K562 (cell line): ENCODE data around the gene TARBP1. TPM values are rescaled to one million over a fixed set of nuclear protein-coding genes. Genes with fewer than 3 reads are reported as not detected.

Experiments used
- ATAC-seq: fragments of 200-7000 bp; cut with Tn5 transposase; 3 replicates; pipeline ENCODE4 v1.9.1; 2020; ENCODE audit warnings: moderate library complexity
- BruUV-seq: library from RNA; stranded (reverse); fragments of 400-500 nt; replicated peaks from 2 replicates; lab custom pipeline; 2021; lab: Mats Ljungman, UMichigan
- CTCF ChIA-PET: fragments of 300-600 bp; formaldehyde crosslinking; extraction: SDS; loops from one replicate; lab custom pipeline; 2021; ENCODE audit warnings: low intra/inter-chr PET ratio; lab: Yijun Ruan, JAX
- POLR2A ChIA-PET: fragments of 300-600, 350-650 bp; sonication (Branson Sonifier 250); formaldehyde crosslinking; extraction: SDS; loops from one replicate; lab custom pipeline; 2021; ENCODE audit warnings: antibody characterized with exemption, inconsistent platforms; lab: Yijun Ruan, JAX
- DNase-seq, 4 experiments: peaks; one replicate each; pipeline versions ENCODE4 v3.0.0 to v3.0.0-alpha.2; 2011 to 2018; ENCODE audit warnings: low spot score in 3 of 4, mixed read lengths in 3 of 4; ENCODE audit errors: extremely low read depth in 1 of 4
- FAIRE-seq: peaks from 2 replicates; lab custom pipeline; 2011; peaks lifted over from hg19 to GRCh38; lab: Jason Lieb, UNC
- H2AFZ ChIP-seq: 2 replicates; pipeline ENCODE4 v1.6.0; 2011; ENCODE audit warnings: low read depth, low read length, control low read depth, inconsistent platforms
- H3K27ac ChIP-seq: fragments of 200-600 bp; 3 replicates; pipeline ENCODE4 v1.8.0; 2011; ENCODE audit warnings: low read depth, mild to moderate bottlenecking, control low read depth, inconsistent platforms, low read length, moderate library complexity, mixed read lengths; ENCODE audit errors: extremely low read depth
- H3K27me3 ChIP-seq, 2 experiments: fragments of 300-600 bp in 1 of 2; 2 replicates in 1 of 2; 3 replicates in 1 of 2; pipeline versions ENCODE4 v1.6.0 to v1.8.0; 2011; ENCODE audit warnings: inconsistent platforms in 2 of 2, low read length in 2 of 2, mild to moderate bottlenecking in 1 of 2, mixed read lengths in 1 of 2, moderate library complexity in 1 of 2; ENCODE audit not compliant: control insufficient read depth in 2 of 2, insufficient read depth in 2 of 2
- H3K36me3 ChIP-seq: fragments of 300-600 bp; 3 replicates; pipeline ENCODE4 v1.8.0; 2011; ENCODE audit warnings: mild to moderate bottlenecking, low read length, inconsistent platforms; ENCODE audit not compliant: control insufficient read depth, insufficient read depth
- H3K4me1 ChIP-seq, 2 experiments: fragments of 200-600 bp in 1 of 2; replicated peaks in 1 of 2; 2 replicates in 1 of 2; 3 replicates in 1 of 2; pipeline versions ENCODE4 v1.5.1 to v1.8.0; 2011; ENCODE audit warnings: inconsistent platforms in 2 of 2, low read length in 2 of 2, mild to moderate bottlenecking in 1 of 2, mixed read lengths in 1 of 2, moderate library complexity in 1 of 2; ENCODE audit not compliant: control insufficient read depth in 2 of 2, insufficient read depth in 2 of 2
- H3K4me2 ChIP-seq: 2 replicates; pipeline ENCODE4 v1.6.1; 2011; ENCODE audit warnings: low read length, control low read depth, inconsistent platforms, mixed read lengths; ENCODE audit not compliant: insufficient read depth
- H3K4me3 ChIP-seq: fragments of 200-600 bp; sonication (generic), shearing (Covaris generic); 2 replicates; pipeline ENCODE4 v1.5.1; 2016; ENCODE audit warnings: control low read depth, inconsistent platforms
- H3K79me2 ChIP-seq: fragments of 200-600 bp; 3 replicates; pipeline ENCODE4 v1.8.0; 2011; ENCODE audit warnings: low read length, inconsistent platforms; ENCODE audit not compliant: control insufficient read depth, insufficient read depth
- H3K9ac ChIP-seq, 2 experiments: 2 replicates each; pipeline versions ENCODE4 v1.6.0 to v1.6.1; 2011; ENCODE audit warnings: low read depth in 2 of 2, low read length in 2 of 2, control low read depth in 1 of 2, inconsistent platforms in 1 of 2, mild to moderate bottlenecking in 1 of 2, mixed read lengths in 1 of 2; ENCODE audit not compliant: insufficient read depth in 1 of 2
- H3K9me1 ChIP-seq: one replicate; pipeline ENCODE4 v1.6.0; 2011; ENCODE audit warnings: inconsistent platforms, mild to moderate bottlenecking, low read length, moderate library complexity; ENCODE audit not compliant: control insufficient read depth, insufficient read depth
- H3K9me3 ChIP-seq: replicated peaks from 2 replicates; pipeline ENCODE4 v1.5.1; 2011; ENCODE audit warnings: low read depth, low read length, inconsistent platforms; ENCODE audit not compliant: control insufficient read depth, insufficient read depth
- H4K20me1 ChIP-seq: replicated peaks from 2 replicates; pipeline ENCODE4 v1.6.1; 2011; ENCODE audit warnings: low read length, inconsistent platforms, mixed read lengths; ENCODE audit not compliant: control insufficient read depth, insufficient read depth
- ARID1B ChIP-seq: fragments of 450-650 bp; IDR thresholded peaks from 2 replicates; pipeline ENCODE4 v1.6.1; 2016; ENCODE audit warnings: antibody characterized with exemption, mild to moderate bottlenecking, inconsistent platforms
- CBFA2T2 ChIP-seq: fragments of 450-650 bp; conservative IDR thresholded peaks from 2 replicates; pipeline ENCODE4 v1.6.1; 2017; ENCODE audit warnings: mild to moderate bottlenecking
- CBFA2T3 ChIP-seq: fragments of 450-650 bp; IDR thresholded peaks from 2 replicates; pipeline ENCODE4 v1.6.1; 2017
- DPF2 ChIP-seq: fragments of 450-650 bp; IDR thresholded peaks from 2 replicates; pipeline ENCODE4 v1.6.1; 2016
- EHMT2 ChIP-seq: fragments of 450-650 bp; IDR thresholded peaks from 2 replicates; pipeline ENCODE4 v1.6.1; 2018; ENCODE audit warnings: antibody characterized with exemption
- KDM1A ChIP-seq, 2 experiments: fragments of 450-650 bp; IDR thresholded peaks; 2 replicates each; pipeline ENCODE4 v1.6.1; 2016; ENCODE audit warnings: mild to moderate bottlenecking in 2 of 2
- KLF13 ChIP-seq: fragments of 450-650 bp; IDR thresholded peaks from 2 replicates; pipeline ENCODE4 v1.6.1; 2016; ENCODE audit warnings: missing genetic modification characterization, low read depth, mild to moderate bottlenecking, missing compliant biosample characterization, moderate library complexity, borderline replicate concordance
- LCOR ChIP-seq: sonication (generic); formaldehyde crosslinking; IDR thresholded peaks from 2 replicates; pipeline ENCODE4 v1.8.0; 2022; ENCODE audit warnings: mild to moderate bottlenecking, missing genetic modification reagents
- RAD21 ChIP-seq, 2 experiments: fragments of 250-450 bp in 1 of 2; fragments of 450-650 bp in 1 of 2; sonication (Bioruptor Pico) in 1 of 2; formaldehyde crosslinking in 1 of 2; IDR thresholded peaks in 1 of 2; conservative IDR thresholded peaks in 1 of 2; 2 replicates each; pipeline versions ENCODE4 v1.4.0 to v1.8.0; 2020 to 2022; ENCODE audit warnings: mild to moderate bottlenecking in 2 of 2, moderate library complexity in 1 of 2
- RCOR1 ChIP-seq, 2 experiments: IDR thresholded peaks; 2 replicates each; pipeline ENCODE4 v1.6.1; 2012; ENCODE audit warnings: low read depth in 2 of 2, low read length in 2 of 2, borderline replicate concordance in 1 of 2, improper control_type of control experiment in 1 of 2
- SRF ChIP-seq, 2 experiments: fragments of 250-450, 450-650 bp in 1 of 2; sonication (Bioruptor Pico) in 1 of 2; sonication (generic) in 1 of 2; formaldehyde crosslinking; IDR thresholded peaks; 2 replicates each; pipeline versions ENCODE4 v1.5.0 to v1.5.1; 2020 to 2022; ENCODE audit warnings: mild to moderate bottlenecking in 1 of 2, missing genetic modification reagents in 1 of 2
- TAL1 ChIP-seq: fragments of 450-650 bp; IDR thresholded peaks from 2 replicates; pipeline ENCODE4 v1.6.1; 2016; ENCODE audit warnings: mild to moderate bottlenecking
- TCF3 ChIP-seq: sonication (generic); formaldehyde crosslinking; IDR thresholded peaks from 2 replicates; pipeline ENCODE4 v1.4.0; 2020; ENCODE audit warnings: mild to moderate bottlenecking, missing genetic modification reagents
- TEAD4 ChIP-seq, 2 experiments: sonication (generic) in 1 of 2; formaldehyde crosslinking in 1 of 2; IDR thresholded peaks; 2 replicates each; pipeline versions ENCODE4 v1.6.1 to v1.8.0; 2012 to 2022; ENCODE audit warnings: borderline replicate concordance in 1 of 2, inconsistent platforms in 1 of 2, low read length in 1 of 2, mild to moderate bottlenecking in 1 of 2, missing genetic modification reagents in 1 of 2
- ZEB2 ChIP-seq: fragments of 450-650 bp; IDR thresholded peaks from 2 replicates; pipeline ENCODE4 v1.6.1; 2016
- ZKSCAN8 ChIP-seq: fragments of 200-800 bp; sonication (Bioruptor generic); IDR thresholded peaks from 2 replicates; pipeline ENCODE4 v1.6.1; 2016; ENCODE audit warnings: missing genetic modification characterization, missing compliant biosample characterization
- WGBS: fragments of 100-300 bp; shearing (Covaris generic); methylation state at CpG from one replicate; pipeline ENCODE4 v1.1.6; 2016; ENCODE audit warnings: low coverage, mixed read lengths; ENCODE audit not compliant: insufficient coverage; ENCODE audit errors: missing lambda C conversion rate; 5-methylcytosine and 5-hydroxymethylcytosine counted together
- in situ Hi-C: fragments of 300-500 bp; cut with MboI; formaldehyde crosslinking; loops from 4 replicates; pipeline ENCODE4 v1.15.0; 2018; ENCODE audit warnings: inconsistent platforms, mixed read lengths
- intact Hi-C: fragments of 100-400 bp; cut with micrococcal nuclease; formaldehyde crosslinking; loops from 2 replicates; pipeline ENCODE4 v1.14.2; 2022
- polyA plus RNA-seq, 8 experiments: library from polyadenylated mRNA; depleted of rRNA in 4 of 8; stranded (reverse) in 5 of 8; unstranded in 3 of 8; fragments of >200 nt; fragmentation: Nextera tagmentation in 2 of 8; fragmentation: Illumina TruSeq in 1 of 8; extraction: Ambion mirVana in 2 of 8; extraction: Trizol in 1 of 8; gene quantifications; 2 replicates each; pipeline versions ENCODE4 v1.2.1 to v1.2.3, GENCODE V29; 2011 to 2014; ENCODE audit warnings: inconsistent platforms in 1 of 8, missing spikeins in 1 of 8
- total RNA-seq, 7 experiments: library from RNA; depleted of rRNA in 6 of 7; stranded (reverse); fragments of >200 nt in 6 of 7; fragmentation: Illumina TruSeq in 2 of 7; extraction: Trizol in 2 of 7; gene quantifications; 2 replicates each; pipeline versions ENCODE4 v1.2.1 to v1.2.3, GENCODE V29; 2011 to 2021; ENCODE audit warnings: low replicate concordance in 1 of 7
- TF ChIP-seq, protein P1 (sequence below): IDR thresholded peaks from 2 replicates; pipeline ENCODE4 v1.6.1; 2016; ENCODE audit warnings: missing genetic modification characterization, missing compliant biosample characterization
- TF ChIP-seq, protein P2 (sequence below): fragments of 450-650 bp; IDR thresholded peaks from 2 replicates; pipeline ENCODE4 v1.7.1; 2018; ENCODE audit warnings: mild to moderate bottlenecking, low read depth; ENCODE audit not compliant: partially characterized antibody

TARBP1 gene
- total and polyA plus RNA-seq, 9 of the 15 experiments (the other 6 are each of a cell fraction or from before 2014, with no cell fraction given): 8.8 to 48.0 (median 22.9) TPM

DNA sequence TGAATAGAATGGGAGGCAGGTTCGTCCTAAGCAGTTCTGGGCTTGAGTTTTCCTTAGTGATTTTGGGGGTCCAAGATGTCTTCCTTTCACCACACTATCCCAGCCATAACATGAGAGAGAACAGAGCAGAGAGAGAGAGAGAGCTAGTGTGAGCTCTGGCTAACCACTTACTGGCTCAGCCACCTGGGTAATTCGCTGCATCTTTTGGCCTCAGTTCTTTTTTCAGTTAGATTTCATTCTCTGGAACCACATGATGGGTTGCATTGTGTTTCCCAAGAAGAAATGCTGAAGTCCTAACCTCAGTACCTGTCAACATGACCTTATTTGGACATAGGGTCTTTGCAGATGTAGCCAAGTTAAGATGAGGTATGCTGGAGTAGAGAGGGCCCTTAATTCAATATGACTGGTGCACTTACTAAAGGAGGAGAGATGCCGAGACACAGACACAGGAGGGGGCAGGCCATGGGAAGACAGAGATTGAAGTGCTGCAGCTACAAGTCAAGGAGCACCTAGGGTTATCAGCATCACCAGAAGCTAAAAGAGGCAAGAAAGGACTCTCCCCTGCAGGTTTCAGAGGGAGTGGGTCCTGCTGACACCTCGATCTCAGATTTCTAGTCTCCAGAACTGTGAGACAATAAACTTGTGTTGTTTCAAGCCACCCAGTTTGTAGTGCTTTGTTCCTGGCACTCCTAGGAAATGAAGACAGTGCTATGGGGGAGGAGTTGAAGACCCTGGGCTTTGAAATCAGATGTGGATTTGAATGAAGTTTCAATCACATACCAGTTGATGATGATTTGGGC is 26.2 kb upstream of the TARBP1 start:
- no peak overlapping the region for H2AFZ ChIP-seq
- H3K4me1 ChIP-seq: peaks cover 0 to 21% of the 10 kb centered on the region in 2 experiments; a peak in 3 of 5 replicates
- DNase-seq (peak in 1 of 4 experiments; percentile 53), ATAC-seq (peak; percentile 53), FAIRE-seq (no peak)
- no peaks in the 10 kb centered on the region for H3K79me2 ChIP-seq
- no peaks in the 10 kb centered on the region for H4K20me1 ChIP-seq
- no peak overlapping the region for H3K9ac ChIP-seq
- WGBS: 24% methylated on average over 4 of the region's 4 CpGs
- no peaks in the 10 kb centered on the region for H3K36me3 ChIP-seq
- TF ChIP-seq, protein P1, sequence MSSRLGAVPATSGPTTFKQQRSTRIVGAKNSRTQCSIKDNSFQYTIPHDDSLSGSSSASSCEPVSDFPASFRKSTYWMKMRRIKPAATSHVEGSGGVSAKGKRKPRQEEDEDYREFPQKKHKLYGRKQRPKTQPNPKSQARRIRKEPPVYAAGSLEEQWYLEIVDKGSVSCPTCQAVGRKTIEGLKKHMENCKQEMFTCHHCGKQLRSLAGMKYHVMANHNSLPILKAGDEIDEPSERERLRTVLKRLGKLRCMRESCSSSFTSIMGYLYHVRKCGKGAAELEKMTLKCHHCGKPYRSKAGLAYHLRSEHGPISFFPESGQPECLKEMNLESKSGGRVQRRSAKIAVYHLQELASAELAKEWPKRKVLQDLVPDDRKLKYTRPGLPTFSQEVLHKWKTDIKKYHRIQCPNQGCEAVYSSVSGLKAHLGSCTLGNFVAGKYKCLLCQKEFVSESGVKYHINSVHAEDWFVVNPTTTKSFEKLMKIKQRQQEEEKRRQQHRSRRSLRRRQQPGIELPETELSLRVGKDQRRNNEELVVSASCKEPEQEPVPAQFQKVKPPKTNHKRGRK (tag): no peak
- TF ChIP-seq TAL1 (peak; percentile 44; the same call in 1 of the 2 replicates), ZEB2 (peak; percentile 35; the same call in 1 of the 2 replicates), CBFA2T2 (peak; percentile 50), LCOR (CRISPR knock-in tag) (no peak), TEAD4 (IDR thresholded peaks at IDR 0.05; ENCODE audit: low read length) (0 out of 2 replicates have a peak, but pooled peaks have one; percentile 19), TEAD4 (CRISPR knock-in tag; IDR thresholded peaks at IDR 0.05; ENCODE audit: borderline replicate concordance) (no peak), DPF2 (0 out of 2 replicates have a peak, but pooled peaks have one; percentile 22), ZKSCAN8 (CRISPR knock-in tag) (no peak), KLF13 (tag) (no peak), RCOR1 (IDR thresholded peaks at IDR 0.05; ENCODE audit: borderline replicate concordance in 1 of 2, low read depth in 2 of 2, low read length in 2 of 2) (0 out of 4 replicates have a peak, but pooled peaks of 1 of the 2 experiments have one; percentile 56), SRF (CRISPR knock-in tag; IDR thresholded peaks at IDR 0.05) (peak in 1 of 2 experiments; percentile 76; a peak in 1 of 4 replicates), TCF3 (0 out of 2 replicates have a peak, but pooled peaks have one; percentile 32), ARID1B (peak; percentile 52), KDM1A (IDR thresholded peaks at IDR 0.05) (peak; percentile 42; a peak in 2 of 4 replicates), CBFA2T3 (peak; percentile 67), EHMT2 (0 out of 2 replicates have a peak, but pooled peaks have one; percentile 45), RAD21 (CRISPR knock-in tag; conservative IDR thresholded peaks at IDR 0.05 in 1 of 2, IDR thresholded peaks at IDR 0.05 in 1 of 2) (0 out of 4 replicates have a peak, but pooled peaks of 1 of the 2 experiments have one; percentile 8)
- TF ChIP-seq, protein P2, sequence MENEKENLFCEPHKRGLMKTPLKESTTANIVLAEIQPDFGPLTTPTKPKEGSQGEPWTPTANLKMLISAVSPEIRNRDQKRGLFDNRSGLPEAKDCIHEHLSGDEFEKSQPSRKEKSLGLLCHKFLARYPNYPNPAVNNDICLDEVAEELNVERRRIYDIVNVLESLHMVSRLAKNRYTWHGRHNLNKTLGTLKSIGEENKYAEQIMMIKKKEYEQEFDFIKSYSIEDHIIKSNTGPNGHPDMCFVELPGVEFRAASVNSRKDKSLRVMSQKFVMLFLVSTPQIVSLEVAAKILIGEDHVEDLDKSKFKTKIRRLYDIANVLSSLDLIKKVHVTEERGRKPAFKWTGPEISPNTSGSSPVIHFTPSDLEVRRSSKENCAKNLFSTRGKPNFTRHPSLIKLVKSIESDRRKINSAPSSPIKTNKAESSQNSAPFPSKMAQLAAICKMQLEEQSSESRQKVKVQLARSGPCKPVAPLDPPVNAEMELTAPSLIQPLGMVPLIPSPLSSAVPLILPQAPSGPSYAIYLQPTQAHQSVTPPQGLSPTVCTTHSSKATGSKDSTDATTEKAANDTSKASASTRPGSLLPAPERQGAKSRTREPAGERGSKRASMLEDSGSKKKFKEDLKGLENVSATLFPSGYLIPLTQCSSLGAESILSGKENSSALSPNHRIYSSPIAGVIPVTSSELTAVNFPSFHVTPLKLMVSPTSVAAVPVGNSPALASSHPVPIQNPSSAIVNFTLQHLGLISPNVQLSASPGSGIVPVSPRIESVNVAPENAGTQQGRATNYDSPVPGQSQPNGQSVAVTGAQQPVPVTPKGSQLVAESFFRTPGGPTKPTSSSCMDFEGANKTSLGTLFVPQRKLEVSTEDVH: peak; percentile 10
- no peak overlapping the region for H3K27ac ChIP-seq
- H3K4me3 ChIP-seq: no peak overlapping the region
- in situ Hi-C loops: no loop called here
- H3K9me3 ChIP-seq: no peaks in the 10 kb centered on the region
- H3K9me1 ChIP-seq: peaks cover 3% of the 10 kb centered on the region
- BruUV-seq: no TSS peak
- ChIA-PET CTCF (no interaction called here), POLR2A (interaction anchor here (0.6 to 1.3 kb wide), 4 partner anchors 17 to 236 kb away, joined by 3 to 4 read pairs (median 4); no protein-coding TSS in a partner anchor)
- H3K4me2 ChIP-seq: no peak overlapping the region
- no peaks in the 10 kb centered on the region for H3K27me3 ChIP-seq
- intact Hi-C loops: no loop called here
